Neural crest cell (in vitro differentiated cells): ENCODE data around the gene AUTS2. TPM values are rescaled to one million over a fixed set of nuclear protein-coding genes. Genes with fewer than 3 reads are reported as not detected.

Experiments used
- DNase-seq: peaks from one replicate; pipeline ENCODE4 v3.0.0; 2021; ENCODE audit warnings: low read depth, mixed read lengths, low spot score
- H3K27ac Mint-ChIP-seq: one replicate; pipeline ENCODE4 v1.8.0; 2021; ENCODE audit warnings: mild to moderate bottlenecking, mixed read lengths; ENCODE audit not compliant: unreplicated experiment
- H3K27me3 Mint-ChIP-seq: 2 replicates; pipeline ENCODE4 v1.8.0; 2021; ENCODE audit warnings: low read depth, mild to moderate bottlenecking, mixed read lengths
- H3K36me3 Mint-ChIP-seq: 2 replicates; pipeline ENCODE4 v1.8.0; 2021; ENCODE audit warnings: low read depth, mild to moderate bottlenecking, mixed read lengths
- H3K4me1 Mint-ChIP-seq: 2 replicates; pipeline ENCODE4 v1.8.0; 2021; ENCODE audit warnings: mixed read lengths
- H3K4me3 Mint-ChIP-seq: one replicate; pipeline ENCODE4 v1.8.0; 2021; ENCODE audit warnings: mild to moderate bottlenecking, mixed read lengths
- H3K9me3 Mint-ChIP-seq: 2 replicates; pipeline ENCODE4 v1.8.0; 2021; ENCODE audit warnings: mixed read lengths
- CTCF ChIP-seq: fragments of 200-600 bp; sonication (generic); conservative IDR thresholded peaks from 2 replicates; pipeline ENCODE4 v1.5.0; 2021; ENCODE audit warnings: antibody characterized with exemption, mild to moderate bottlenecking
- total RNA-seq: library from RNA; stranded (reverse); gene quantifications from 2 replicates; pipeline ENCODE4 v1.2.1, GENCODE V29; 2021

Gene AUTS2
- total RNA-seq, 1 donor from 2014 or later, result 152 TPM

DNA sequence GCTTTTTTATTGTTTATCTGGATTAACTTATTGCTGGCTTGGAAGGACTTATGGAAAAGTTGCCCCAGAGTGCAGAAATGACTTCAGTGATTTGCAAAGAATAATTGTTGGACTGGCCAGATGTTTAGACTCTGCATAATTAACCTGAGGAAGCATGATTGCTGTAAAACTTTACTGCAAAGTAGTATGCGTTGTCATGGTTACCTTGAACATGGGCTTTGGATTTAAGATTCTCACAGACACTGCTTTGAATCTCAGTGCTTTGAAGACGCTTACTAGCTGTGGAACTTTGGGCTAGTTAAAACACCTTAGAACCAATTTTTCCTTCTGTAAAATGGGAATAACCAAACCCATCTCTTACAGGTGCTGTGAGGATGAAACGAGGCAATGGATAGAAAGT is 1108.4 kb downstream of the AUTS2 start:
- DNase-seq, result no peak
- Mint-ChIP-seq H3K27ac (no peak overlapping the region), H3K4me3 (no peak overlapping the region), H3K9me3 (no peaks in the 10 kb centered on the region), H3K27me3 (no peaks in the 10 kb centered on the region), H3K36me3 (peaks cover 18% of the 10 kb centered on the region), H3K4me1 (peaks cover 67% of the 10 kb centered on the region)
- no peak for TF ChIP-seq CTCF

GRCh38 chr7:70707823-70708243 is 1109.6 kb downstream of the AUTS2 start:
- Mint-ChIP-seq H3K4me1 (peaks cover 65% of the 10 kb centered on the region), H3K27ac (no peak overlapping the region), H3K36me3 (peaks cover 23% of the 10 kb centered on the region), H3K9me3 (peaks cover 2% of the 10 kb centered on the region), H3K27me3 (no peaks in the 10 kb centered on the region), H3K4me3 (no peak overlapping the region)
- TF ChIP-seq CTCF, result no peak
- no peak for DNase-seq

- Mint-ChIP-seq H3K4me1 (peaks cover 47% of the 10 kb centered on the region), H3K9me3 (peaks cover 6% of the 10 kb centered on the region), H3K27ac (no peak overlapping the region), H3K36me3 (peaks cover 37% of the 10 kb centered on the region), H3K4me3 (no peak overlapping the region), H3K27me3 (no peaks in the 10 kb centered on the region)
- no peak for TF ChIP-seq CTCF
- no peak for DNase-seq
Observed at GRCh38 chr7:70710011-70710480, 1111.8 kb downstream of the AUTS2 start.

GRCh38 chr7:70710651-70711050 is 1112.4 kb downstream of the AUTS2 start:
- Mint-ChIP-seq H3K4me1 (peaks cover 42% of the 10 kb centered on the region), H3K9me3 (peaks cover 6% of the 10 kb centered on the region), H3K4me3 (no peak overlapping the region), H3K36me3 (peaks cover 39% of the 10 kb centered on the region), H3K27me3 (no peaks in the 10 kb centered on the region), H3K27ac (no peak overlapping the region)
- TF ChIP-seq CTCF, result no peak
- DNase-seq, result no peak

DNA sequence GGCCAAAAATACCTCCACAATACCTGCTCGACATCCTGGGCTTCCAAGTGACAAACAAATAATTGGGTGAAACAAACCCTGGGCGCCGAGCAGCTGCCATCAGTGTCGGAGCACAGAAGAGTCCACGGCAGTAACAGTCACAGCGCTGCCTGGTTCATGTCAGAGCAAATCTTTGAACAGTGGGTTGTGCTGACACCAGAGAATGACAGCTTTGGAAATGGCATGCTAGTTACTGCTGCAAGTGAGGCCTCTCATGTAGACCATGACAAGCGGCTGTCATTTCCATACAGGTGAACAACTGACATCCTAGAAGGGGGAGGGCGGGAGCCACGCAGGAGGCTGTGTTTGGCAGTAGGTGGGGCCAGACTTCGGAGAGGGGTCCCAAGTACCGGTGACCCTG is 1113.2 kb downstream of the AUTS2 start:
- no peak overlapping the region for H3K27ac Mint-ChIP-seq
- no peak for TF ChIP-seq CTCF
- H3K4me3 Mint-ChIP-seq, result no peak overlapping the region
- no peaks in the 10 kb centered on the region for H3K27me3 Mint-ChIP-seq
- peaks cover 6% of the 10 kb centered on the region for H3K9me3 Mint-ChIP-seq
- H3K4me1 Mint-ChIP-seq, result peaks cover 35% of the 10 kb centered on the region
- no peak for DNase-seq
- H3K36me3 Mint-ChIP-seq, result peaks cover 36% of the 10 kb centered on the region

GRCh38 chr7:70712942-70713341 is 1114.7 kb downstream of the AUTS2 start:
- no peak for DNase-seq
- no peak for TF ChIP-seq CTCF
- Mint-ChIP-seq H3K4me3 (no peak overlapping the region), H3K36me3 (peaks cover 31% of the 10 kb centered on the region), H3K4me1 (peaks cover 28% of the 10 kb centered on the region), H3K9me3 (peaks cover 6% of the 10 kb centered on the region), H3K27me3 (no peaks in the 10 kb centered on the region), H3K27ac (no peak overlapping the region)
